Muscle layer of duodenum (tissue), 2 donors: Measurements from ENCODE around the gene STPG3.

Experiments
- H3K27ac ChIP-seq: one replicate; pipeline ENCODE4 v1.7.0; 2013; ENCODE audit warnings: mild to moderate bottlenecking, low read length
- H3K27me3 ChIP-seq: one replicate; pipeline ENCODE4 v1.7.0; 2013; ENCODE audit warnings: low read depth, mild to moderate bottlenecking, control low read depth, low read length
- H3K36me3 ChIP-seq, 2 donors: one replicate each; pipeline ENCODE4 v1.7.0; 2013; ENCODE audit warnings: low read length in 2 of 2, control low read depth in 1 of 2, mild to moderate bottlenecking in 1 of 2; ENCODE audit not compliant: insufficient read depth in 2 of 2, control insufficient read depth in 1 of 2
- H3K4me1 ChIP-seq, 2 donors: one replicate each; pipeline ENCODE4 v1.7.0; 2013; ENCODE audit warnings: low read length in 2 of 2, mild to moderate bottlenecking in 2 of 2, control low read depth in 1 of 2, moderate library complexity in 1 of 2; ENCODE audit not compliant: insufficient read depth in 2 of 2, control insufficient read depth in 1 of 2
- H3K4me3 ChIP-seq, 2 donors: one replicate each; pipeline ENCODE4 v1.7.0; 2013; ENCODE audit warnings: low read length in 2 of 2, low read depth in 1 of 2, mild to moderate bottlenecking in 1 of 2
- H3K9me3 ChIP-seq, 2 donors: one replicate each; pipeline ENCODE4 v1.7.0; 2013; ENCODE audit warnings: low read length in 2 of 2, control low read depth in 1 of 2, mild to moderate bottlenecking in 1 of 2; ENCODE audit not compliant: control insufficient read depth in 1 of 2
- donor health status: healthy.

Gene STPG3

GRCh38 chr9:137229903-137230704 is 21.0 kb upstream of the STPG3 start:
- Histone ChIP-seq H3K4me3 (no peak overlapping the region), H3K9me3 (no peaks in the 10 kb centered on the region), H3K27ac (no peak overlapping the region), H3K4me1 (no peaks in the 10 kb centered on the region), H3K27me3 (peaks cover 11% of the 10 kb centered on the region), H3K36me3 (no peaks in the 10 kb centered on the region)

GRCh38 chr9:137230705-137231371 is 20.2 kb upstream of the STPG3 start, which contains the start of gene SLC34A3:
Gene SLC34A3, plus strand, starts transcription at chr9:137230901. Its CDS starts 802 bp downstream, at chr9:137231703.
- Histone ChIP-seq H3K36me3 (no peaks in the 10 kb centered on the region), H3K4me3 (no peak within 1 kb of the TSS), H3K27ac (no peak within 1 kb of the TSS), H3K9me3 (no peaks in the 10 kb centered on the region), H3K4me1 (peaks cover 0 to 6% of the 10 kb centered on the region in 2 donors), H3K27me3 (peaks cover 11% of the 10 kb centered on the region)

- Histone ChIP-seq H3K27ac (no peak overlapping the region), H3K36me3 (no peaks in the 10 kb centered on the region), H3K4me3 (no peak overlapping the region), H3K9me3 (no peaks in the 10 kb centered on the region), H3K27me3 (peaks cover 11% of the 10 kb centered on the region), H3K4me1 (peaks cover 0 to 13% of the 10 kb centered on the region in 2 donors)
Observed at GRCh38 chr9:137231372-137232039, 19.6 kb upstream of the STPG3 start.

- no peaks in the 10 kb centered on the region for H3K9me3 ChIP-seq
- H3K27ac ChIP-seq, result no peak overlapping the region
- H3K36me3 ChIP-seq, result no peaks in the 10 kb centered on the region
- no peak overlapping the region for H3K4me3 ChIP-seq
- H3K27me3 ChIP-seq, result peaks cover 11% of the 10 kb centered on the region
- peaks cover 0 to 19% of the 10 kb centered on the region in 2 donors for H3K4me1 ChIP-seq
Observed at GRCh38 chr9:137232101-137232500, 19.0 kb upstream of the STPG3 start.

GRCh38 chr9:137232510-137232909 is 18.6 kb upstream of the STPG3 start:
- H3K4me3 ChIP-seq, result no peak overlapping the region
- H3K36me3 ChIP-seq, result no peaks in the 10 kb centered on the region
- H3K27me3 ChIP-seq, result peaks cover 11% of the 10 kb centered on the region
- H3K4me1 ChIP-seq, result peaks cover 0 to 23% of the 10 kb centered on the region in 2 donors
- H3K9me3 ChIP-seq, result no peaks in the 10 kb centered on the region
- H3K27ac ChIP-seq, result no peak overlapping the region

- Histone ChIP-seq H3K27ac (no peak overlapping the region), H3K4me1 (peaks cover 0 to 31% of the 10 kb centered on the region in 2 donors), H3K36me3 (no peaks in the 10 kb centered on the region), H3K27me3 (peaks cover 11% of the 10 kb centered on the region), H3K4me3 (no peak overlapping the region), H3K9me3 (no peaks in the 10 kb centered on the region)
Observed at GRCh38 chr9:137233143-137233980, 17.7 kb upstream of the STPG3 start.

- Histone ChIP-seq H3K27ac (no peak overlapping the region), H3K4me3 (no peak overlapping the region), H3K27me3 (peaks cover 7% of the 10 kb centered on the region), H3K9me3 (no peaks in the 10 kb centered on the region), H3K4me1 (peaks cover 0 to 39% of the 10 kb centered on the region in 2 donors), H3K36me3 (no peaks in the 10 kb centered on the region)
Observed at GRCh38 chr9:137234055-137234697, 16.9 kb upstream of the STPG3 start.

GRCh38 chr9:137234758-137235423 is 16.2 kb upstream of the STPG3 start:
- peaks cover 3% of the 10 kb centered on the region for H3K27me3 ChIP-seq
- no peaks in the 10 kb centered on the region for H3K36me3 ChIP-seq
- peaks cover 0 to 44% of the 10 kb centered on the region in 2 donors for H3K4me1 ChIP-seq
- no peak overlapping the region for H3K27ac ChIP-seq
- no peaks in the 10 kb centered on the region for H3K9me3 ChIP-seq
- H3K4me3 ChIP-seq, result no peak overlapping the region

- Histone ChIP-seq H3K27ac (no peak overlapping the region), H3K4me1 (peaks cover 0 to 44% of the 10 kb centered on the region in 2 donors), H3K4me3 (peak overlapping the region in 1 of 2 donors; percentile 54), H3K27me3 (peaks cover 3% of the 10 kb centered on the region), H3K36me3 (no peaks in the 10 kb centered on the region), H3K9me3 (no peaks in the 10 kb centered on the region)
Observed at GRCh38 chr9:137235424-137236237, 15.5 kb upstream of the STPG3 start.
